A673 (cell line): ENCODE data around the gene ERCC6L. TPM values are rescaled to one million over a fixed set of nuclear protein-coding genes. Genes with fewer than 3 reads are reported as not detected.
A peak's percentile ranks its signal among the peaks of the same experiment; 100 is the strongest.
"Not testable (repeated sequence)": the region's sequence is repeated elsewhere in the genome, so short reads cannot be mapped to it uniquely, and the experiment has no call there.

Experiments
- BruUV-seq: library from RNA; stranded (reverse); fragments of 400-500 nt; replicated peaks from 2 replicates; lab custom pipeline; 2021; lab: Mats Ljungman, UMichigan
- CTCF ChIA-PET: fragments of 300-600 bp; sonication (Branson Sonifier 250); formaldehyde crosslinking; loops from one replicate; lab custom pipeline; 2022; ENCODE audit warnings: antibody characterized with exemption; lab: Charles Lee
- POLR2A ChIA-PET: fragments of 300-600 bp; sonication (Branson Sonifier 250); formaldehyde crosslinking; loops from one replicate; lab custom pipeline; 2022; ENCODE audit warnings: antibody characterized with exemption; ENCODE audit not compliant: low non-redundant PET; lab: Charles Lee
- DNase-seq: peaks from one replicate; pipeline ENCODE4 v3.0.0-alpha.2; 2015; ENCODE audit warnings: low spot score
- H3K27ac ChIP-seq: fragments of 200-600 bp; sonication (generic); 2 replicates; pipeline ENCODE4 v1.5.1; 2016; ENCODE audit warnings: mixed run types, low read depth, mild to moderate bottlenecking, mixed read lengths, antibody characterized with exemption, low read length; ENCODE audit not compliant: poor library complexity, severe bottlenecking
- H3K27me3 ChIP-seq: fragments of 200-600 bp; sonication (generic); replicated peaks from 2 replicates; pipeline ENCODE4 v1.6.1; 2017; ENCODE audit warnings: mixed run types, low read depth, mild to moderate bottlenecking, mixed read lengths, antibody characterized with exemption, low read length; ENCODE audit not compliant: insufficient read depth, poor library complexity
- H3K36me3 ChIP-seq: fragments of 200-600 bp; sonication (generic); 2 replicates; pipeline ENCODE4 v1.6.1; 2016; ENCODE audit warnings: mixed run types, mild to moderate bottlenecking, mixed read lengths, antibody characterized with exemption, low read length; ENCODE audit not compliant: insufficient read depth, poor library complexity, severe bottlenecking
- H3K4me1 ChIP-seq: fragments of 200-600 bp; sonication (generic); 2 replicates; pipeline ENCODE4 v1.6.1; 2017; ENCODE audit warnings: mixed run types, mild to moderate bottlenecking, mixed read lengths, antibody characterized with exemption, low read length; ENCODE audit not compliant: insufficient read depth, poor library complexity, severe bottlenecking
- H3K4me3 ChIP-seq: fragments of 200-600 bp; sonication (generic); 2 replicates; pipeline ENCODE4 v1.5.1; 2016; ENCODE audit warnings: low read depth, mixed run types, mild to moderate bottlenecking, mixed read lengths, low read length; ENCODE audit not compliant: poor library complexity, severe bottlenecking
- H3K9me3 ChIP-seq: fragments of 200-600 bp; sonication (generic); 2 replicates; pipeline ENCODE4 v1.6.1; 2016; ENCODE audit warnings: mixed run types, low read depth, mild to moderate bottlenecking, mixed read lengths, antibody characterized with exemption, low read length; ENCODE audit not compliant: poor library complexity, severe bottlenecking
- CTCF ChIP-seq: fragments of 300-800, 200-600 bp; sonication (generic); conservative IDR thresholded peaks from 2 replicates; pipeline ENCODE4 v1.5.1; 2017; ENCODE audit warnings: low read depth, mild to moderate bottlenecking, antibody characterized with exemption, low read length, moderate library complexity, mixed read lengths
- EZH2 ChIP-seq: fragments of 200-600 bp; sonication (generic); IDR thresholded peaks from 2 replicates; pipeline ENCODE4 v1.6.1; 2017; ENCODE audit warnings: borderline replicate concordance, low read depth, mild to moderate bottlenecking, mixed read lengths, antibody characterized with exemption, low read length; ENCODE audit not compliant: poor library complexity, severe bottlenecking
- intact Hi-C: fragments of 100-400 bp; cut with micrococcal nuclease; formaldehyde crosslinking; loops from one replicate; pipeline ENCODE4 v1.10.0; 2022; ENCODE audit not compliant: unreplicated experiment
- total RNA-seq: library from RNA; stranded (reverse); gene quantifications from 2 replicates; pipeline ENCODE4 v1.2.3, GENCODE V29; 2021

ERCC6L gene
- total RNA-seq, 1 experiment from 2014 or later, result 17.0 TPM

DNA sequence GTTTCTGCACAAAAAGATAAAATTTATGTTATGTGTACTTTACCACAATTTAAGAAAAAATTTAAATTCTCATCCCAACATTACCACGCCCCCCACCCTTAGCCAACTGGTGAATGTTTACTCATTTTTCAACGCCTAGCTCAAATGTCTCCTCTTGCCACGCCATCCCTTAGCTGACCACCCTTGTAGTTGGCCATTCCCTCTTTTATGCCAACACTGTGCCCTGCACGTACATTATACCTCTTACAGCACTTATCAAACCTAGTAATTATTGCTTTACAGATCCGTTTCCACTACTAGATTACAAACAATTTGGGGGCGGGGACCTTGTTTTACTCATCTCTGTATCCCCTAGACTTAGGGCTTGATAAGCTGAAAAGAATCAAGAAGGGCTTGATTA lies 644 bp downstream of the ERCC6L start:
- H3K4me1 ChIP-seq, result peaks cover 3% of the 10 kb centered on the region
- no TSS peak for BruUV-seq
- POLR2A ChIA-PET, result interaction anchor here (1.0 kb wide), 1 partner anchor 39 kb away, joined by 4 read pairs; the partner anchor contains the start of gene RPS4X

DNA sequence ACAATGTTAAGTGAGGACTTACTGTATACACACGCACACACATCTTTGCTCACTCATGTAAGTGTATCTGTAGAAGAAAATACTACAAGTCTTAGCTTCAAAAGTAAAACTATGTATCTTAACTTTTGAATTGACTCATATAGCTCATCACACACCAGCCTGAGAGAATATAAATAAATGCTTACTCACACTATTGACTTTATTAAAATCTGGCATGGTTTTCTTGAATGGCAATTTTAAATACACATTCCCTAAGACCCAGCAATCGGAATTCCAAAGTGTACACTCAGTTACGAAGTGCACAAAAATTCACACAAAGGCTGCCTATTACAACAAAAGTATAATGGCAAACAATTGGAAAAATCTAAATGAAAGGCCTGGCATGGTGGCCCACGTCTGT lies 2.0 kb downstream of the ERCC6L start:
- DNase-seq, result no peak
- TF ChIP-seq CTCF (no peak), EZH2 (no peak)
- no peaks in the 10 kb centered on the region for H3K36me3 ChIP-seq
- H3K27ac ChIP-seq, result no peak overlapping the region
- intact Hi-C loops, result no loop called here
- H3K4me1 ChIP-seq, result no peaks in the 10 kb centered on the region
- POLR2A ChIA-PET, result no interaction called here
- H3K27me3 ChIP-seq, result no peaks in the 10 kb centered on the region
- no TSS peak for BruUV-seq
- H3K4me3 ChIP-seq, result no peak overlapping the region
- no peaks in the 10 kb centered on the region for H3K9me3 ChIP-seq
- CTCF ChIA-PET, result no interaction called here

More for the DNA sequence above, 644 bp downstream of the ERCC6L start:
- Histone ChIP-seq H3K36me3 (no peaks in the 10 kb centered on the region), H3K27me3 (no peaks in the 10 kb centered on the region), H3K27ac (peak overlapping the region; percentile 66), H3K4me3 (peak overlapping the region; percentile 81), H3K9me3 (no peaks in the 10 kb centered on the region)
- intact Hi-C loops, result no loop called here
- TF ChIP-seq EZH2 (no peak), CTCF (no peak)
- CTCF ChIA-PET, result no interaction called here
- no peak for DNase-seq

- ChIA-PET CTCF (no interaction called here), POLR2A (no interaction called here)
These were observed 8.5 kb downstream of the ERCC6L start for GRCh38 chrX:72230290-72230689.

DNA sequence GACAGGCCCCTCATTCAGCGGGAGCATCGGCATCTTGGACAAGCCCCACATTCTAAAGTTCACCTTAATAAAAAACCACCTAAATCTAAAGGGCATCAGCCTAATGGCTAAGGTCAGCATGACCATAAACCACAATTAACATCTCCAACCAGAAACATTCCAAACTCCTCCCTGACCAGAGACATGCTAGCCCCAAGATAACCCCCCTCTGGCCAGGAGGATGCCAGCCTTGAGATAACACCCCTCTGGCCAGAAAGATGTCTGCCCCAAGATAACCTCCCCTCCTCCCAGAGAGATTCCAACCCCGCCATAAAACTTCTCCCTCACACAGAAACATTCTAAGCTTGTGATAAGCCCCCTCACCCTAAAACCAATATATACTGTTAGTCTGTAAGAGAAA lies 18.5 kb downstream of the ERCC6L start:
- H3K4me3 ChIP-seq, CTCF ChIA-PET, H3K36me3 ChIP-seq, H3K27me3 ChIP-seq, H3K27ac ChIP-seq, intact Hi-C loops, DNase-seq, POLR2A ChIA-PET, BruUV-seq, H3K4me1 ChIP-seq: not testable (repeated sequence)
- H3K9me3 ChIP-seq, result peaks cover 10% of the 10 kb centered on the region

More at GRCh38 chrX:72230290-72230689, 8.5 kb downstream of the ERCC6L start:
- TF ChIP-seq EZH2, result no peak
- TF ChIP-seq CTCF, result no peak
- intact Hi-C loops, result no loop called here
- no peak for DNase-seq
- no peaks in the 10 kb centered on the region for H3K4me1 ChIP-seq
- no peak overlapping the region for H3K27ac ChIP-seq
- no TSS peak for BruUV-seq
- peaks cover 5% of the 10 kb centered on the region for H3K9me3 ChIP-seq
- H3K4me3 ChIP-seq, result no peak overlapping the region
- H3K36me3 ChIP-seq, result no peaks in the 10 kb centered on the region
- H3K27me3 ChIP-seq, result no peaks in the 10 kb centered on the region
